B cell (primary cell): ENCODE measurements around the gene MTPN. TPM values are rescaled to one million over a fixed set of nuclear protein-coding genes. Genes with fewer than 3 reads are reported as not detected.

Experiments used
- ATAC-seq: fragments of 200-7000 bp; cut with Tn5 transposase; one replicate; pipeline ENCODE4 v1.10.0; 2021; ENCODE audit warnings: low read depth, mild to moderate bottlenecking, moderate number of reproducible peaks, moderate library complexity
- CTCF ChIA-PET: fragments of 350-600 bp; sonication (Branson Sonifier 250); formaldehyde crosslinking; loops from one replicate; lab custom pipeline; 2021; ENCODE audit warnings: antibody characterized with exemption, inconsistent platforms; lab: Charles Lee
- POLR2A ChIA-PET: fragments of 350-600 bp; sonication (Branson Sonifier 250); formaldehyde crosslinking; loops from one replicate; lab custom pipeline; 2021; ENCODE audit warnings: antibody characterized with exemption; lab: Charles Lee
- DNase-seq: peaks from one replicate; pipeline ENCODE4 v3.0.0; 2013
- H2AFZ ChIP-seq: 2 replicates; pipeline ENCODE4 v1.6.1; 2012; ENCODE audit warnings: mild to moderate bottlenecking, low read depth, low read length; ENCODE audit not compliant: insufficient read depth, poor library complexity, severe bottlenecking
- H3K27ac ChIP-seq, 2 donors: 1 replicate in 1 of 2; 2 replicates in 1 of 2; pipeline ENCODE4 v1.5.1; 2012 to 2013; ENCODE audit warnings: low read length in 2 of 2, mild to moderate bottlenecking in 2 of 2, moderate library complexity in 1 of 2
- H3K27me3 ChIP-seq, 4 experiments: fragments of 200-600 bp in 1 of 4; sonication (generic) in 1 of 4; replicated peaks in 1 of 4; 1 replicate in 2 of 4; 2 replicates in 2 of 4; pipeline versions ENCODE4 v1.6.1 to v1.7.0; 2013 to 2016; ENCODE audit warnings: low read length in 3 of 4, mild to moderate bottlenecking in 2 of 4, mixed read lengths in 1 of 4, moderate library complexity in 1 of 4; ENCODE audit not compliant: insufficient read depth in 4 of 4, control insufficient read depth in 3 of 4; ENCODE audit errors: control extremely low read depth in 1 of 4
- H3K36me3 ChIP-seq, 2 experiments: replicated peaks in 1 of 2; 1 replicate in 1 of 2; 2 replicates in 1 of 2; pipeline versions ENCODE4 v1.6.1 to v1.7.1; 2013; ENCODE audit warnings: low read length in 1 of 2; ENCODE audit not compliant: insufficient read depth in 2 of 2, control insufficient read depth in 1 of 2; ENCODE audit errors: control extremely low read depth in 1 of 2, extremely low read depth in 1 of 2
- H3K4me1 ChIP-seq, 2 donors: fragments of 200-600 bp in 1 of 2; sonication (generic) in 1 of 2; 1 replicate in 1 of 2; 2 replicates in 1 of 2; pipeline versions ENCODE4 v1.5.1 to v1.6.1; 2013 to 2017; ENCODE audit warnings: low read length in 2 of 2; ENCODE audit not compliant: control insufficient read depth in 2 of 2, insufficient read depth in 2 of 2
- H3K4me2 ChIP-seq: replicated peaks from 2 replicates; pipeline ENCODE3; 2012; ENCODE audit warnings: mild to moderate bottlenecking, low read depth, low read length; ENCODE audit not compliant: poor library complexity, severe bottlenecking
- H3K4me3 ChIP-seq, 5 experiments: fragments of 200-600 bp in 1 of 5; sonication (generic) in 1 of 5; 1 replicate in 3 of 5; 2 replicates in 2 of 5; pipeline versions ENCODE4 v1.5.1 to v1.7.0; 2011 to 2016; ENCODE audit warnings: low read length in 4 of 5, mild to moderate bottlenecking in 4 of 5, low read depth in 2 of 5, control low read depth in 1 of 5, moderate library complexity in 1 of 5; ENCODE audit not compliant: insufficient read depth in 1 of 5; ENCODE audit errors: control extremely low read depth in 1 of 5, extremely low read depth in 1 of 5
- H3K79me2 ChIP-seq: fragments of 200-600 bp; sonication (generic); one replicate; pipeline ENCODE4 v1.6.0; 2016; ENCODE audit warnings: low read length; ENCODE audit not compliant: control insufficient read depth, insufficient read depth
- H3K9ac ChIP-seq: fragments of 200-600 bp; sonication (generic); 2 replicates; pipeline ENCODE4 v1.6.1; 2017; ENCODE audit warnings: mild to moderate bottlenecking, low read length, moderate library complexity
- H3K9me3 ChIP-seq, 3 donors: one replicate each; pipeline versions ENCODE4 v1.6.1 to v1.7.1; 2013; ENCODE audit warnings: low read length in 2 of 3; ENCODE audit not compliant: control insufficient read depth in 2 of 3, insufficient read depth in 1 of 3; ENCODE audit errors: control extremely low read depth in 1 of 3
- H4K20me1 ChIP-seq: 2 replicates; pipeline ENCODE4 v1.6.0; 2012; ENCODE audit warnings: mild to moderate bottlenecking, low read length; ENCODE audit not compliant: insufficient read depth, control insufficient read depth, poor library complexity, severe bottlenecking
- H3K27ac Mint-ChIP-seq: one replicate; pipeline ENCODE4 v1.8.0; 2021; ENCODE audit warnings: mixed read lengths
- H3K27me3 Mint-ChIP-seq: one replicate; pipeline ENCODE4 v1.8.0; 2021; ENCODE audit warnings: mixed read lengths
- H3K4me1 Mint-ChIP-seq: one replicate; pipeline ENCODE4 v1.8.0; 2021; ENCODE audit warnings: mixed read lengths
- H3K4me3 Mint-ChIP-seq: one replicate; pipeline ENCODE4 v1.8.0; 2021; ENCODE audit warnings: mixed read lengths
- H3K9me3 Mint-ChIP-seq: one replicate; pipeline ENCODE4 v1.8.0; 2022; ENCODE audit warnings: mixed read lengths; ENCODE audit not compliant: insufficient read depth
- CTCF ChIP-seq: fragments of 200-600 bp; IDR thresholded peaks from one replicate; pipeline ENCODE4 v1.8.0; 2022; ENCODE audit warnings: antibody characterized with exemption, mild to moderate bottlenecking
- EZH2 ChIP-seq: IDR thresholded peaks from 2 replicates; pipeline ENCODE4 v1.6.1; 2012; ENCODE audit warnings: borderline replicate concordance, low read depth, mild to moderate bottlenecking, moderate library complexity, low read length; ENCODE audit not compliant: insufficient read depth, poor library complexity, severe bottlenecking
- WGBS: methylation state at CpG from one replicate; pipeline ENCODE4 v1.1.5; 2013; ENCODE audit warnings: missing lambda C conversion rate; ENCODE audit not compliant: insufficient coverage; 5-methylcytosine and 5-hydroxymethylcytosine counted together
- intact Hi-C: fragments of 100-400 bp; cut with micrococcal nuclease; formaldehyde crosslinking; loops from one replicate; pipeline ENCODE4 v1.10.0; 2022
- polyA plus RNA-seq: library from polyadenylated mRNA; depleted of rRNA; stranded (reverse); fragments of >200 nt; gene quantifications from 2 replicates; pipeline ENCODE4 v1.2.3, GENCODE V29; 2012
- total RNA-seq, 2 donors: library from RNA; stranded (reverse); fragments of 120-200 nt in 1 of 2; gene quantifications; 1 replicate in 1 of 2; 2 replicates in 1 of 2; pipeline versions ENCODE4 v1.2.3 to v1.2.4, GENCODE V29; 2013 to 2022

Gene MTPN
- total and polyA plus RNA-seq, 2 donors (not counting 1 experiment from before 2014, with no cell fraction given), result 60.5 to 115 TPM

- intact Hi-C loops, result no loop called here
These were observed 30.7 kb downstream of the MTPN start for GRCh38 chr7:135946289-135947055.

More at GRCh38 chr7:135946289-135947055, 30.7 kb downstream of the MTPN start:
- H3K27ac Mint-ChIP-seq, result peak overlapping the region; percentile 16
- ATAC-seq (no peak), DNase-seq (no peak)
- Histone ChIP-seq H3K9me3 (no peaks in the 10 kb centered on the region), H2AFZ (no peak overlapping the region), H3K4me2 (no peak overlapping the region), H3K79me2 (peaks cover 99% of the 10 kb centered on the region), H4K20me1 (peaks cover 85% of the 10 kb centered on the region), H3K36me3 (peaks cover 9 to 73% of the 10 kb centered on the region in 2 experiments), H3K27me3 (no peaks in the 10 kb centered on the region), H3K4me3 (no peak overlapping the region), H3K27ac (no peak overlapping the region), H3K9ac (no peak overlapping the region), H3K4me1 (peaks cover 11 to 24% of the 10 kb centered on the region in 2 donors)
- no peak for TF ChIP-seq CTCF
- TF ChIP-seq EZH2, result no peak
- peaks cover 64% of the 10 kb centered on the region for H3K4me1 Mint-ChIP-seq
- ChIA-PET CTCF (interaction anchor here (1.2 kb wide), 1 partner anchor 270 kb away, joined by 3 read pairs; no protein-coding TSS in a partner anchor), POLR2A (no interaction called here)
- no peak overlapping the region for H3K4me3 Mint-ChIP-seq
- WGBS, result 90% methylated on average over 2 of the region's 3 CpGs
- no peaks in the 10 kb centered on the region for H3K9me3 Mint-ChIP-seq
- H3K27me3 Mint-ChIP-seq, result no peaks in the 10 kb centered on the region
